Astrocyte (in vitro differentiated cells and primary cell): ENCODE data around the gene NUDT21. TPM values are rescaled to one million over a fixed set of nuclear protein-coding genes. Genes with fewer than 3 reads are reported as not detected.

ENCODE experiments used
- DNase-seq: peaks from one replicate; pipeline ENCODE4 v3.0.0-alpha.2; 2010; ENCODE audit warnings: low read depth
- FAIRE-seq: peaks from 2 replicates; lab custom pipeline; 2011; peaks lifted over from hg19 to GRCh38; lab: Jason Lieb, UNC
- H2AFZ ChIP-seq: 2 replicates; pipeline ENCODE4 v1.6.0; 2012; ENCODE audit warnings: low read depth, low read length, inconsistent platforms
- H3K27ac ChIP-seq: 2 replicates; pipeline ENCODE4 v1.5.1; 2011; ENCODE audit warnings: low read depth, low read length, inconsistent platforms
- H3K27me3 ChIP-seq: 2 replicates; pipeline ENCODE4 v1.6.0; 2011; ENCODE audit warnings: low read length, inconsistent platforms; ENCODE audit not compliant: insufficient read depth
- H3K36me3 ChIP-seq: 2 replicates; pipeline ENCODE4 v1.5.1; 2011; ENCODE audit warnings: low read length, inconsistent platforms; ENCODE audit not compliant: insufficient read depth
- H3K4me1 ChIP-seq: 2 replicates; pipeline ENCODE4 v1.5.1; 2011; ENCODE audit warnings: low read length, inconsistent platforms; ENCODE audit not compliant: insufficient read depth
- H3K4me2 ChIP-seq: 2 replicates; pipeline ENCODE4 v1.6.0; 2012; ENCODE audit warnings: low read length, inconsistent platforms
- H3K4me3 ChIP-seq: 2 replicates; pipeline ENCODE4 v1.5.1; 2011; ENCODE audit warnings: low read depth, mild to moderate bottlenecking, low read length, inconsistent platforms; ENCODE audit not compliant: insufficient read depth
- H3K79me2 ChIP-seq: 2 replicates; pipeline ENCODE4 v1.6.0; 2012; ENCODE audit warnings: mild to moderate bottlenecking, low read length, inconsistent platforms; ENCODE audit not compliant: insufficient read depth
- H3K9ac ChIP-seq: 2 replicates; pipeline ENCODE4 v1.6.0; 2012; ENCODE audit warnings: mild to moderate bottlenecking, low read length, inconsistent platforms
- H3K9me3 ChIP-seq: 2 replicates; pipeline ENCODE4 v1.5.1; 2012; ENCODE audit warnings: low read depth, mild to moderate bottlenecking, low read length, inconsistent platforms; ENCODE audit not compliant: insufficient read depth
- H4K20me1 ChIP-seq: 2 replicates; pipeline ENCODE4 v1.6.0; 2012; ENCODE audit warnings: low read length, inconsistent platforms; ENCODE audit not compliant: insufficient read depth
- H3K27ac Mint-ChIP-seq: one replicate; pipeline ENCODE4 v1.8.0; 2021; ENCODE audit warnings: mild to moderate bottlenecking, mixed read lengths; ENCODE audit not compliant: unreplicated experiment
- H3K27me3 Mint-ChIP-seq: one replicate; pipeline ENCODE4 v1.8.0; 2021; ENCODE audit warnings: low read depth, mixed read lengths; ENCODE audit not compliant: unreplicated experiment
- H3K36me3 Mint-ChIP-seq: one replicate; pipeline ENCODE4 v1.8.0; 2021; ENCODE audit warnings: low read depth, mixed read lengths; ENCODE audit not compliant: unreplicated experiment
- H3K4me1 Mint-ChIP-seq: one replicate; pipeline ENCODE4 v1.8.0; 2021; ENCODE audit warnings: low read depth, mixed read lengths; ENCODE audit not compliant: unreplicated experiment
- H3K4me3 Mint-ChIP-seq: one replicate; pipeline ENCODE4 v1.8.0; 2021; ENCODE audit warnings: mild to moderate bottlenecking, moderate library complexity, mixed read lengths; ENCODE audit not compliant: unreplicated experiment
- H3K9me3 Mint-ChIP-seq: one replicate; pipeline ENCODE4 v1.8.0; 2021; ENCODE audit warnings: mild to moderate bottlenecking, mixed read lengths; ENCODE audit not compliant: unreplicated experiment
- EZH2 ChIP-seq: IDR thresholded peaks from 2 replicates; pipeline ENCODE4 v1.6.1; 2012; ENCODE audit warnings: mild to moderate bottlenecking, low read length, inconsistent platforms; ENCODE audit not compliant: insufficient read depth
- total RNA-seq: library from RNA; stranded (reverse); gene quantifications from 2 replicates; pipeline ENCODE4 v1.2.1, GENCODE V29; 2021
- TF ChIP-seq, protein P1 (sequence below): IDR thresholded peaks from 2 replicates; pipeline ENCODE4 v1.5.1; 2011; ENCODE audit warnings: low read depth, mild to moderate bottlenecking, inconsistent platforms, low read length, moderate library complexity; ENCODE audit not compliant: insufficient read depth

NUDT21 gene
- total RNA-seq, 1 donor from 2014 or later = 86.0 TPM

- Mint-ChIP-seq H3K9me3 (no peaks in the 10 kb centered on the region), H3K4me3 (peak overlapping the region; percentile 7), H3K27ac (no peak overlapping the region), H3K4me1 (peaks cover 14% of the 10 kb centered on the region), H3K27me3 (no peaks in the 10 kb centered on the region), H3K36me3 (peaks cover 1% of the 10 kb centered on the region)
- H2AFZ ChIP-seq = no peak overlapping the region
- peaks cover 8% of the 10 kb centered on the region for H3K4me1 ChIP-seq
- no peak overlapping the region for H3K4me3 ChIP-seq
- no peak overlapping the region for H3K27ac ChIP-seq
- no peak overlapping the region for H3K9ac ChIP-seq
- H3K36me3 ChIP-seq = no peaks in the 10 kb centered on the region
- FAIRE-seq (no peak), DNase-seq (no peak)
- peaks cover 72% of the 10 kb centered on the region for H3K79me2 ChIP-seq
- H3K9me3 ChIP-seq = no peaks in the 10 kb centered on the region
- TF ChIP-seq, protein P1, sequence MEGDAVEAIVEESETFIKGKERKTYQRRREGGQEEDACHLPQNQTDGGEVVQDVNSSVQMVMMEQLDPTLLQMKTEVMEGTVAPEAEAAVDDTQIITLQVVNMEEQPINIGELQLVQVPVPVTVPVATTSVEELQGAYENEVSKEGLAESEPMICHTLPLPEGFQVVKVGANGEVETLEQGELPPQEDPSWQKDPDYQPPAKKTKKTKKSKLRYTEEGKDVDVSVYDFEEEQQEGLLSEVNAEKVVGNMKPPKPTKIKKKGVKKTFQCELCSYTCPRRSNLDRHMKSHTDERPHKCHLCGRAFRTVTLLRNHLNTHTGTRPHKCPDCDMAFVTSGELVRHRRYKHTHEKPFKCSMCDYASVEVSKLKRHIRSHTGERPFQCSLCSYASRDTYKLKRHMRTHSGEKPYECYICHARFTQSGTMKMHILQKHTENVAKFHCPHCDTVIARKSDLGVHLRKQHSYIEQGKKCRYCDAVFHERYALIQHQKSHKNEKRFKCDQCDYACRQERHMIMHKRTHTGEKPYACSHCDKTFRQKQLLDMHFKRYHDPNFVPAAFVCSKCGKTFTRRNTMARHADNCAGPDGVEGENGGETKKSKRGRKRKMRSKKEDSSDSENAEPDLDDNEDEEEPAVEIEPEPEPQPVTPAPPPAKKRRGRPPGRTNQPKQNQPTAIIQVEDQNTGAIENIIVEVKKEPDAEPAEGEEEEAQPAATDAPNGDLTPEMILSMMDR = no peak
- no peak for TF ChIP-seq EZH2
- H4K20me1 ChIP-seq = peaks cover 57% of the 10 kb centered on the region
- no peak overlapping the region for H3K4me2 ChIP-seq
- no peaks in the 10 kb centered on the region for H3K27me3 ChIP-seq
These were observed 29.0 kb downstream of the NUDT21 start for GRCh38 chr16:56421976-56422669.

- Histone ChIP-seq H3K4me1 (peaks cover 8% of the 10 kb centered on the region), H3K9me3 (no peaks in the 10 kb centered on the region), H3K9ac (no peak overlapping the region), H2AFZ (no peak overlapping the region), H3K79me2 (peaks cover 80% of the 10 kb centered on the region), H3K4me2 (no peak overlapping the region), H3K4me3 (no peak overlapping the region), H3K27ac (no peak overlapping the region), H3K27me3 (no peaks in the 10 kb centered on the region), H4K20me1 (peaks cover 59% of the 10 kb centered on the region), H3K36me3 (no peaks in the 10 kb centered on the region)
- Mint-ChIP-seq H3K4me3 (peak overlapping the region; percentile 1), H3K9me3 (no peaks in the 10 kb centered on the region), H3K27me3 (no peaks in the 10 kb centered on the region), H3K4me1 (peaks cover 14% of the 10 kb centered on the region), H3K36me3 (peaks cover 1% of the 10 kb centered on the region), H3K27ac (no peak overlapping the region)
- DNase-seq (no peak), FAIRE-seq (no peak)
- TF ChIP-seq EZH2 = no peak
- TF ChIP-seq, protein P1 = no peak
These were observed 29.8 kb downstream of the NUDT21 start for GRCh38 chr16:56421313-56421712.

DNA sequence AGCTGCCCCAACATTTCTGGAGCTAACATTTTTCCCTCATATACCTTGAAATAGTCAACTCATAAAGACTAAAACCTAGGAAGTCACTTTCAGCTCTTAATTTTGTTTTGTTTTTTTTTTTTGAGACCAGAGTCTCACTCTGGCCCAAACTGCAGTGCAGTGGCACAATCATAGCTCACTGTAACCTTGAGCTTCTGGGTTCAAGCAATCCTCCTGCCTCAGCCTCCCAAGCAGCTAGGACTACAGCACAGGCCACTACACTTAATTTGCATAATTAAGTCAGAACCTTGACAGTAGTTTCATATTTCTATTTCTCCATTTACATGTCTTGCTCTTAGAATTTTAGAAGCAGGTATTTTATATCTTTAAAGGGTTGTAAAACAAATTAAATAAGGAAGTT lies 30.5 kb downstream of the NUDT21 start:
- Histone ChIP-seq H4K20me1 (peaks cover 63% of the 10 kb centered on the region), H2AFZ (no peak overlapping the region), H3K9ac (no peak overlapping the region), H3K9me3 (no peaks in the 10 kb centered on the region), H3K4me3 (no peak overlapping the region), H3K27ac (no peak overlapping the region), H3K79me2 (peaks cover 87% of the 10 kb centered on the region), H3K36me3 (no peaks in the 10 kb centered on the region), H3K4me2 (no peak overlapping the region), H3K4me1 (peaks cover 8% of the 10 kb centered on the region), H3K27me3 (no peaks in the 10 kb centered on the region)
- Mint-ChIP-seq H3K9me3 (no peaks in the 10 kb centered on the region), H3K4me3 (no peak overlapping the region), H3K27me3 (no peaks in the 10 kb centered on the region), H3K36me3 (peaks cover 1% of the 10 kb centered on the region), H3K4me1 (peaks cover 14% of the 10 kb centered on the region), H3K27ac (no peak overlapping the region)
- DNase-seq (no peak), FAIRE-seq (no peak)
- TF ChIP-seq, protein P1 = no peak
- no peak for TF ChIP-seq EZH2
